22Rv1 (cell line): ENCODE results near the gene GPN3.
"Not testable (repeated sequence)": the region's sequence is repeated elsewhere in the genome, so short reads cannot be mapped to it uniquely, and the experiment has no call there.

Experiments used
- H3K27ac ChIP-seq: fragments of 450-650 bp; 2 replicates; pipeline ENCODE4 v1.5.1; 2017
- CTCF ChIP-seq: fragments of 450-650 bp; IDR thresholded peaks from 2 replicates; pipeline ENCODE4 v1.5.1; 2017; ENCODE audit warnings: mild to moderate bottlenecking
- ZFX ChIP-seq: fragments of 450-650 bp; IDR thresholded peaks from 2 replicates; pipeline ENCODE4 v1.6.1; 2017; ENCODE audit warnings: antibody characterized with exemption, borderline replicate concordance

Gene GPN3

GRCh38 chr12:110501752-110502738 lies 34.0 kb upstream of the GPN3 start, which contains the start of the genes RAD9B and VPS29:
Gene RAD9B (plus strand): TSS chr12:110502331. CDS start chr12:110502338, 7 bp downstream.
Gene VPS29 (minus strand): TSS chr12:110502111. CDS start chr12:110502051, 60 bp downstream.
- H3K27ac ChIP-seq = peak within 1 kb of the TSS; percentile 82
- TF ChIP-seq CTCF (no peak), ZFX (no peak)

GRCh38 chr12:110501399-110501751 lies 33.3 kb upstream of the GPN3 start:
- peak overlapping the region; percentile 82 for H3K27ac ChIP-seq
- TF ChIP-seq CTCF (no peak), ZFX (no peak)

GRCh38 chr12:110498984-110499706 lies 31.1 kb upstream of the GPN3 start:
- TF ChIP-seq ZFX (no peak), CTCF (no peak)
- no peak overlapping the region for H3K27ac ChIP-seq

- H3K27ac ChIP-seq = no peak overlapping the region
- no peak for TF ChIP-seq CTCF
- no peak for TF ChIP-seq ZFX
Measured at GRCh38 chr12:110475426-110475825, 7.4 kb upstream of the GPN3 start.

GRCh38 chr12:110467847-110468213 lies 227 bp downstream of the GPN3 start:
- H3K27ac ChIP-seq = peak overlapping the region; percentile 96
- TF ChIP-seq ZFX = no peak
- no peak for TF ChIP-seq CTCF

- peak overlapping the region; percentile 96 for H3K27ac ChIP-seq
- TF ChIP-seq CTCF (no peak), ZFX (no peak)
Measured at GRCh38 chr12:110466791-110467190, 1.3 kb downstream of the GPN3 start.

- H3K27ac ChIP-seq = not testable (repeated sequence)
Measured at GRCh38 chr12:110465765-110466164, 2.3 kb downstream of the GPN3 start.
